HG02973 (cell line): ENCODE results near the gene C19orf73.
"Not testable (repeated sequence)": the region's sequence is repeated elsewhere in the genome, so short reads cannot be mapped to it uniquely, and the experiment has no call there.

Experiments used
- ATAC-seq: cut with Tn5 transposase; IDR thresholded peaks from one replicate; pipeline ENCODE4 v1.9.1; 2021; ENCODE audit warnings: moderate library complexity; ENCODE audit not compliant: unreplicated experiment

The C19orf73 gene

DNA sequence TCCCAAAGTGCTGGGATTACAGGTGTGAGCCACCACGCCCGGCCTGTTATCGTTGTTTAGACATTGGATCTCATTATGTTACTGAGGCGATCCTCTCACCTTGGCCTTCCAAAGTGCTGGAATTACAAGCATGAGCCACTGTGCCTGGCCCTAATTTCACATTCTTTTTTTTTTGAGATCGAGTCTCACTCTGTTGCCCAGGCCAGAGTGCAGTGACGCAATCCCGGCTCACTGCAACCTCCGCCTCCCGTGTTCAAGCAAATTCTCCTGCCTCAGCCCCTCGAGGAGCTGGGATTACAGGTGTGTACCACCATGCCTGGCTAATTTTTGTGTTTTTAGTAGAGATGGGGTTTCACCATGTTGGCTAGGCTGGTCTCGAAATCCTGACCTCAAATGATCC is 4.3 kb upstream of the C19orf73 start:
- ATAC-seq: not testable (repeated sequence)

DNA sequence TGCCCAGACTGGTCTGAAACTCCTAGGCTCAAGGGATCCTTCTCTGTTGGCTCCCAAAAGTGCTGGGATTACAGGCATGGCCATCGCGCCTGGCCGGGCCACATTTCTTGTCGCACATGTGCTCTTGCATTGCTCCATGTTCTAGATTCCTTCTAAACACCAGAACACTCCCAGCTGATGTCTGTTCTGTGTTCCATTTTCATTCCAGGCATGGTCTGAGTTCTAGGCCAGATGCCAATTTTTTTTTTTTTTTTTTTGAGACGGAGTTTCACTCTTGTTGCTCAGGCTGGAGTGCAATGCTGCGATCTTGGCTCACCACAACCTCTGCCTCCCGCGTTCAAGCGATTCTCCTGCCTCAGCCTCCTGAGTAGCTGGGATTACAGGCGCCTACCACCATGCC is 2.9 kb upstream of the C19orf73 start:
- not testable (repeated sequence) for ATAC-seq

DNA sequence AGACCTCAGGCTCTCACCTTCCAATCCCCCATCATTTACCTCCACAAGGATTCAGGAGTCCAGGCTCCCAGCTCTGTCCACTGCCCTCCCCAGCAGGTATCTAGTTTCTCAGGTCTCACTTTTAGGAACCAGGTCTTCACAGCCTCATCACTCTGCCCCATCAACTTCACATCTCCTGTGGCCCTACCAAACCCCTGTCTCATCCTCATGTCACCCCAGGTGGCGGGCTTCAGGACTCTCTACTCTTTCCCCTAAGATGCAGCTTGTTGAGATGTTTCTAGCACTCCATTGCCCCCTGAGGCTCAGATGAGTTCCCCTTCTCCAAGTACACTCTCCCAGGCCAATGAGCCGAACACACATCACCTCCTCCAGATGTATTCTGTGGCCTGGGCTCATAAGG is 1.9 kb upstream of the C19orf73 start:
- ATAC-seq: no peak

DNA sequence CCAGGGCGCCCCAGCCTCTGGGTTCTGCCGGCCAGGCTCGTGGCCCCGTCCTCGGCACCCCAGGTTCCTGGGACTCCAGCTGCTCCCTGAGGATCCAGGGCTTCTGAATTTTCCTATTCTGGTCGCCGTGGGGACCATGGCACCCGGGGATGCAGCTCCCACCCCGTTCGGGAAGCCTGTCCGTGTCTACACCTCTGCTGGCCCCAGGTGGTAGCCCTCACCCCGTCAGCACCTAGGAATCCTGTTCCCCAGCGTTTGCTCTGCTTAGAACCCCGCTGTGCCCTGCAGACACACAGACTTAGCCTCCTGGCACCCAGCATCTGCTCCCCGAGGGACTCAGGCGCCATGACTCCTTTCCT is 1.4 kb upstream of the C19orf73 start:
- no peak for ATAC-seq

DNA sequence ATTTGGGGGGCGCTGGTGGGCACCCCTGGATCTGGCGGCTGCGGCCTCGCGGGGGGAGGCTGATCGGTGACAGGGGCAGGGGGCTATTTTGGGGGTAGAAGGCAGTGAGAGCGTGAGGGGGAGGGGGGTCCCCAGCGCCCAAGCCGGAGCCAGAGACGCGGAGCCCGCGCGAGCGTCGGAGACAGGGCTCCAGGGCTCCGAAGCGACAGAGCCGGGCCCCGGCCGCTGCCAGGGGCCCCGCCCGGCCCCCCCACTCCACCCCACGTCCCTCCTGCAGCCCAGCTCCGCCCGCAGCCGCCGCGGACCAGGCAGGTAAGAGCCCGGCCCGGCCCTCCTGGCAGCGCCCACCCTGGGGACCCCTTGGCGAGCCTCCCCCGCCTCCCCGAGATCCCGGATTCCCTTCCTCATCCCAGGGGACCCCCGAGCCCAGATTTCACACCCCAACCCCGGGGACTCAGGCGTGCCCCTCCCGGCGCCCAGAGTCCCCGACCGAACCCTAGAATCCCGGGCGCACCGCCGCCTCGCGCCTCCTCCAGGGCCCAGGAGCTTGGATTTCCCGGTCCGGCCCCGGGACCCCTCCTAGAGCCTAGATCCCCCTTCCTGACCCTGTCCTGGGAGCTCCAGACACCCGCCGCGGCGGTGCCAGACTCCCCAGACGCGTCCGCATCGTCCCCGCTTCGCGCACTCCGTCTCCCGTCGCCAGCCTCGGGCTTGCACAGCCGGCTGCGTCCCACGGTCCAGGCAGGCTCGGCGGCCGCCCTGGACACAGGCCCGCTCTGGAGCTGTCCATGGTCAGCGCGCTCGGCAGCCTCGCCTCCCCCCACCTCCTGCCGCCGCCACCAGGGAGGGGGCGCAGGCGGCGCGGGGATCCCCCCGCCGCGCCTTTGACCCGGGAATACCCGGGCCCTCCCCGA is 725 bp upstream of the C19orf73 start, which contains the start of gene PPFIA3:
Gene PPFIA3 (plus strand): TSS at position 134 of the 914 bp plus-strand sequence. CDS start 8,330 bp downstream, outside the sequence.
- no peak for ATAC-seq

DNA sequence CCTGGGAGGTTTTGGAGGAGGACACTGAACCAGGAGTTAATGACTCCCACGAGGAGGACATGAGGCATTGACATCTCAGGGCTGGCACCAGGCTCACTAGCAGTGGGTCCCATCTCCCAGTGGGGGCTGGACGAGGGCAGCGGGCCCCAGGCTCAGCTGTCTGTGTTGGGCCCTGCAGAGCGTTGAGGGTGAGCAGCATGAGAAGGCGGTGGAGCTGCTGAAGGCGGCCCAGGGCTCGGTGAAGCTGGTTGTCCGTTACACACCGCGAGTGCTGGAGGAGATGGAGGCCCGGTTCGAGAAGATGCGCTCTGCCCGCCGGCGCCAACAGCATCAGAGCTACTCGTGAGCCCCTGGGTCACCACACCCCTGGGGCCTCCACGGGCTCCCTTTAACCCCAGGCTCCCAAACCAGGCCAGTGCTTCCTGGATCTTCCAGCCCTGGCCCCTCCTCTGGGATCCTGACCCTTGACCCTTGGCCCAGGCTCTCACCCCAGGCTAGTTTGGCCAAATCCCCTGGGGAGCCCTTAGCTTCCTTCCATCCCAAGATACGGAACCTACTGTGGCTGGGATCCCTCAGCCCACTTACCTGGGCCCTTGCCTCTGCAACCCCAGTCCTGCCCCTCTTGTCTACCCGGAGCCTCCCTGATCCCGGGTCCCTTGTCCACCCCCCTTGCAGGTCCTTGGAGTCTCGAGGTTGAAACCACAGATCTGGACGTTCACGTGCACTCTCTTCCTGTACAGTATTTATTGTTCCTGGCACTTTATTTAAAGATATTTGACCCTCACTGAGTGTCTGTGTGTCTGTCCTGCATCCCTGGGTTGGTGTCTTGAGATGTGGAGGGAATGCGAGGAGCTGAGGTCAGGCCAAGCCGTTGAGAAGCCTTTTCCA is 1.0 kb downstream of the C19orf73 start:
- no peak for ATAC-seq

DNA sequence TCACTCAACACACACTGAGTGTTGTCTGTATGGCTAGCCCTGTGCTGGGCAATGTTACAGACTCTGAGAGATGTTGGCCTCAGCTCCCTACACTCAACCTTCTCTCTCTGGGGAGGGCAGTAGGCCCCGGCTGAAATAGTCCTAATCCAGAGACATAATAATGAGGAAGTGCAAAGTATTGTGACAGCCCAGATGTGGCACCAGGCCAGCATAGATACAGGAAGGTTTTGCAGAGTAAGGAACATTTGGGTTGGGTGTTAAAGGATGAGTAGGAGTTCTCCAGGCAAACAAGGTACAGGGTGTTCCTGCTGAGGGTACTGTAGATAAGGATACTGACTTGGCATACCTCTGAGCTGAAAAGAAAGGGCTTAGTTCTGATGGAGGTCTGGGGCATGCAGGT is 2.4 kb downstream of the C19orf73 start:
- ATAC-seq: no peak

DNA sequence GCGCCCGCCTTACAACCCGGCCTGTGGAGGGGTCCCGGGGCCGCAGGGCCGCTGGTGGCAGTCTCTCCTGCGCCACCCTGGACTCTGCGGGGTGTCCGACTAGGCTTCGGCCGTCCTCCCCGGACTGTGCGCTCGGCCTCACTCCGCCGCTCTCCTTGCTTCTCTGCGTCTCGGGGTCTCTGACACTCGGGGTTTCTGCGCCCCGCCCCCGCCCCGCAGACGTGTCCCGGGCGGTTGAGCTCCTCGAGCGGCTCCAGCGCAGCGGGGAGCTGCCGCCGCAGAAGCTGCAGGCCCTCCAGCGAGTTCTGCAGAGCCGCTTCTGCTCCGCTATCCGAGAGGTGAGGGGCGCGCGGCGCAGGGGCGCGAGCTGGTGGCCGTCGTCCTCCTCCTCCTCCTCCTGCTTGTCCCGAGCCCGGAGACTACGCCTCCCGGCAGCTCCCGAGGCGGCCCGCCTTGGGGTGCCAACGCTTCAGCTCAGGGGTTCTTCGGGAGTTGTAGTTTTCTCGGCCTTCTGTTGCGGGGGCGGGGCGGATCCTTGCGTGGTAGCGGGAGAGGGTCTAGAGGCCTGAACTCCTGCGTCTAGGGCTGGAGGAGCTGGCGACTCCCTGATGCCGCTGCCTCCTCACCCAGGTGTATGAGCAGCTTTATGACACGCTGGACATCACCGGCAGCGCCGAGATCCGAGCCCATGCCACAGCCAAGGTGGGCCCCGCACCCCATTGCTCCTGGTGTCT is 4.1 kb downstream of the C19orf73 start:
- ATAC-seq: peak; percentile 3

DNA sequence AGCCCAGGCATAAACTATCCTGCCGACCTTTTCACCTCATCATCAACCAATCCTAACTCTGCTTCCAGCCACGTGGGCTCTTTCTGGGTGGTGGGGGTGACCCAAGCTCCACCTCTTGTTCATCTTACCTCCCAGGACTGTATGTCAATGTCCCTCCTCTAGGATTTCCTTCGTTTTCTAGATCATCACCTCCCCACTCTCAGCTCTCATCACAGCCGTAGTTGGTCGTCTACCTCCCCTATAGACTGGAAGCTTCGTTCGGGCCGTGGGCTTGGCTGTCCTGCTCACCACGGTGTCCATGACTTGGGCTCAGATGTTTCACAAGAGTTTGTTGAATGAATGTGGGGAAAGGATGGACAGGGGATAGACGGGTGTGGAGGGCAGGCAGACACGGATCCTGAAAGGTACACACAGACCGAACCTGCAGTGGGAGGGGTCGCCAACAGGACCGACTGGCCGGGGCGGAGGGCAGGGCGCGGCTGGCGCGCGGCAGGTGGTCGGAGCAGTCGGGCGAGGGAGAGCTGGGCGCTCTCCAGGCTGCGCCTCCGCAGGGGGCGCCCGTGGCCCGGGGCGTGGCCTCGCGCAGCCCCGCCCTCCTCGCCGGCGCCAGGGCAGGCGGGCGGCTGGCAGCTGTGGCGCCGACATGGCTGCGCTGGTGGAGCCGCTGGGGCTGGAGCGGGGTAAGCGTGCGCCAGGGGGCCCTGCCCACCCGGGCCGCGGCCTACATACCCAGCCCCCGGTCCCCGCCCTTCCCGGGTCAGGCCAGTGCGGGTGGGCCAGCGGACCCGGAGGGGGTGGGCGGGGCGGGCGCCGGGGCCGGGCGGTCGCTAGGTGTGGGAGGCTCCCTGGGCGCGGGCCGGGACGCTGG is 4.9 kb downstream of the C19orf73 start, which contains the start of gene LIN7B:
Gene LIN7B (plus strand): TSS at position 609 of the 868 bp plus-strand sequence. CDS start 35 bp downstream, at position 644.
- peak; percentile 45 for ATAC-seq

DNA sequence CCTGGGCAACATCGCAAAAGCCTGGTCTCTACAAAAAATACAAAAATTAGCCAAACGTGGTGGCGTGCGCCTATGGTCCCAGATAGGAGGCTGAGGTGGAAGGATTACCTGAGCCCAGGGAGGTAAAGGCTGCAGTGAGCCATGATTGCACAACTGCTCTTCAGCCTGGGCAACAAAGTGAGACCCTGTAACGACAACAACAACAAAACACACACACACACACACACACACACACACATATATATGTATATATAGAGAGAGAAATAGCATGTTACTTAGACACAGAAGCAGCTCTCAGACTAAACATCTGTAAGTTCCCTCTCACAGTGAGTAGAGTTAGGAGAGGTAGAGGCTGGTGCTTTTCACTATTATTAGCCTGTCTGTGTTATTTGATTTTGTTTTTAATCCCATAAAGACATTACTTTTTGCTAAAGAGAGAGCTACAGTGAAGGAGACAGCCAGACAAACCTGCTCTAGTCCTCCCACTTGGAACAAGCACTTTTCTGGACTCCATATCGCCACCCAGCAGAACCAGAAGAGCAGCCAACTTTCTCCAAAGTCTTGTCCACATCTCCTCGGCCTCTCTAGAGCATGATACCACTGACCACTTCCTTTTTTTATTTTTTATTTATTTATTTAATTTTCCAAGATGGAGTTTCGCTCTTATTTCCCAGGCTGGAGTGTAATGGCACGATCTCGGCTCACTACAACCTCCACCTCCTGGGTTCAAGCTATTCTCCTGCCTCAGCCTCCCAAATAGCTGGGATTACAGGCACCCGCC is 7.5 kb downstream of the C19orf73 start:
- no peak for ATAC-seq

DNA sequence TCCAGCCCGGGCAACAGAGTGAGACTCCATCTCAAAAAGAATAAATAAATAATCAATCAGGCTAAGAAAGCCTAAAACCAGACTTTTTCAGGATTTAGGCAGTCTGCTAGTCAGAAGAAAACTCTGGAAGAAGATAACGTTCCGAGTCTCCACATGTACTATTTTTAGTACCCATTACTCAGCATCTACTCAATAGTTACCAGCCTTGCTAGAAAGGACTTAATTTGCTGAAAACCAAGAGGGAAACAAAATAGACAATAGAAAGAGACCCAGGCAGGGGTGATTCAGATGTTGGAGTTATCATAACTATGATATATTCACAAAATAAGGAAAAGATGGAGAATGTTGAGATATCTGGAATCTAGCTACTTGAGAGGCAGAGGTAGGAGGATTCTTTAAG is 8.4 kb downstream of the C19orf73 start:
- ATAC-seq: no peak

DNA sequence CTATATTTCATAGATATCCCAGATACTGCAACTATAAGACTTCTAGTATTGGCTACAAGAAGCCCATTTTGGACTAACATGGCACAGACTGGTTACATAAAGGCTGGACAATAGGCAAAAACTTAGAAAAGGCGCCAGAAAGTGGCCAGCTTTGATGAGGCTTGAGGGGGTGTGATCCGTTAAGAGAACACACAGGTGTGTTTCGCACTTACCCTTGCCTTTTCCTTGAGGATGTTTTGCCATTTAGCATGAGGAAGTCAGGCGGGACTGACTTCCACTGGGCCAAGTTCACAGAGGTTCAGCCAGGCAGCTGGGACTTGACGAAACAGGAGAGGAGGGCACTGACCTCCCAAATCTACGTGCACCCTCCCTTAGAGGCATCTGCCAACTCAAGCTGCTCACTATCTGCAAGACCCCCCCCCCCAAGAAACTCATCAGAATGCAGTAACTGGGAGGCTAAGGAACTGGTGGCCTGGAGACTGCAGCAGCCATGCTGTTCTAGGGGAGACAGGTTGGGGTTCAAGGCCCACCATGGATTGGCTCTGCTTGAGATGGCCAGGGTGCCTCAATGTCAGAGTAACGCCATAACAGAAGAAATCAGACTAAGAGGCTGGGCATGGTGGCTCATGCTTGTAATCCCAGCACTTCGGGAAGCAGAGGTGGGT is 9.2 kb downstream of the C19orf73 start:
- no peak for ATAC-seq

DNA sequence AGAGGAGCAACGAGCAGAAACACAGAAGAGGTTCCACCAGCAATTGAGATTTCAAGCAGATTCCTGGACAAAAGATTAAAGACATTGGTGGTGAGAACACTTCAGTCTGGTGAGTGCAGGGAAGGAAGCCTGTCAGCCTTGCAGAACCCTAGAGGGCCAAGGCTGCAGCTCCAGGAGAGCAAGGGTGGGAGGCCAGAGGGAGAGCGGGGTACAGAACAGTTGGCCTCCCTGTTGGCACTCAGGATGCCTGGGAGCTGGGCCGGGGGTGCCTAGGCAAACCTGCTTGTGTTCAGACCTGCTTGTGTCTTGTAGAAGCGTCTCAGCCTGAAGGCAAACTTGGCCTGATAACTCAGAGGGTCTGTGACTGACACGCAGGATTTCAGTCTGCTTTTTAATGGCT is 9.9 kb downstream of the C19orf73 start:
- ATAC-seq: no peak

DNA sequence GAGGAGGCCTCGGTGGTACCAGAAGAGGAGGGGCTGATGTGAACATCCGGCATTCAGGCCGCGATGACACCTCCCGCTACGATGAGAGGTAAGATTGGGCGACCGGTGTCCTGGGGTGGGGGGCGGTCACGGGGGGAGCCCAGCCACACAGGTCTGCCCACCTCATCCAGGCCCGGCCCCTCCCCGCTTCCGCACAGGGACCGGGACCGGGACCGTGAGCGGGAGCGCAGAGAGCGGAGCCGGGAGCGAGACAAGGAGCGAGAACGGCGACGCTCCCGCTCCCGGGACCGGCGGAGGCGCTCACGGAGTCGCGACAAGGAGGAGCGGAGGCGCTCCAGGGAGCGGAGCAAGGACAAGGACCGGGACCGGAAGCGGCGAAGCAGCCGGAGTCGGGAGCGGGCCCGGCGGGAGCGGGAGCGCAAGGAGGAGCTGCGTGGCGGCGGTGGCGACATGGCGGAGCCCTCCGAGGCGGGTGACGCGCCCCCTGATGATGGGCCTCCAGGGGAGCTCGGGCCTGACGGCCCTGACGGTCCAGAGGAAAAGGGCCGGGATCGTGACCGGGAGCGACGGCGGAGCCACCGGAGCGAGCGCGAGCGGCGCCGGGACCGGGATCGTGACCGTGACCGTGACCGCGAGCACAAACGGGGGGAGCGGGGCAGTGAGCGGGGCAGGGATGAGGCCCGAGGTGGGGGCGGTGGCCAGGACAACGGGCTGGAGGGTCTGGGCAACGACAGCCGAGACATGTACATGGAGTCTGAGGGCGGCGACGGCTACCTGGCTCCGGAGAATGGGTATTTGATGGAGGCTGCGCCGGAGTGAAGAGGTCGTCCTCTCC is 11.1 kb downstream of the C19orf73 start:
- ATAC-seq: no peak

DNA sequence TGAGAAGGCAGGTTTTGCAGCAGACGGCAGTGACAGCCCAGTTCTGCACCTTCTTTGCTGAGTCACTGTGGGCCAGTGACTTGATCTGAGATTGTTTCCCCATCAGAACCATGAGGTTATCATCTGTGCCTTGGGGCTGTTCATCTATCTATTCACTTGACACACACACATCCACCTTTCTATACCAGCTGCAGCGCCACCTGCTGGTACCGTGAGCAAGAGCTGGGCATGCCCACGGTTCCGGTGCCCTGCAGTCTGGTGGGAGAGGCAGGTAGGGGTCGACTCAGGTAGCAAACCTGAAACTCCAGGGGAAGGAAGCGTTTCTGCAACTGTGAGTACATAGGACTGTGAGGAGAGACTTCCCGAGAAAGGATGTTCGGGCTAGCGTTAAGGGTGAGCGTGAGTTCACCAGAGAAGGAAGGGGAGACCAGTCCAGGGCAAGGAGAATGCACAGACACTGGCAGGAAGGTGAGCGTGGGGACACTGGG is 12.3 kb downstream of the C19orf73 start:
- ATAC-seq: no peak

DNA sequence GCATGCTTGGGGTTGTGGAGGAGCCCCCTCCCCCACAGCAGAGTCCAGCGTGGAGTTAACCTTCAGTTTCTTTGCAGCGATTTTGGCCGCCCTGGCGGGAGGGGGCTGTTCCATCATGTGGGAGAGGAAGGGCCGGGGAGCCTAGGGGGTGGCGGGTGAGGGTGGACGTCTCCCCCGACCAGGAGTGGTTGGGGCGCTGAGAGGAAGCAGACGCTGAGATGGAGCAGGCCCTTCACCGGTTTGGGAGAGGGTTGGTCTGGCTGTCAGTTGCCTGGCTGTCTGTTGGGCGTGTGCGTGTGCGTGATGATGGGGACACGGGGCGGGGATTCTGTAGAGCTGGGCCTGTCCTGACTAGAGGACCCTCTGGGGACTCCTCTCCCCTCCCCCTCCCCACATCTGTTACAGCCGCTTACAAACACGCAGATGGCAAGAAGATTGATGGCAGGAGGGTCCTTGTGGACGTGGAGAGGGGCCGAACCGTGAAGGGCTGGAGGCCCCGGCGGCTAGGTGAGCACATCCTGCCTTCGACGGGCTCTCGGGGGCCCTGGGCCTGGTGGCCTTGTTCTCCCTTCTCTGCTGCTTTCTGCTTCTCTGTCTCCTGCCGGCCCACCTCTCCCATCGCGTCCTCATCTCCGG is 14.6 kb downstream of the C19orf73 start:
- no peak for ATAC-seq
